ENCODE measurements around the gene BRINP2.

DNA sequence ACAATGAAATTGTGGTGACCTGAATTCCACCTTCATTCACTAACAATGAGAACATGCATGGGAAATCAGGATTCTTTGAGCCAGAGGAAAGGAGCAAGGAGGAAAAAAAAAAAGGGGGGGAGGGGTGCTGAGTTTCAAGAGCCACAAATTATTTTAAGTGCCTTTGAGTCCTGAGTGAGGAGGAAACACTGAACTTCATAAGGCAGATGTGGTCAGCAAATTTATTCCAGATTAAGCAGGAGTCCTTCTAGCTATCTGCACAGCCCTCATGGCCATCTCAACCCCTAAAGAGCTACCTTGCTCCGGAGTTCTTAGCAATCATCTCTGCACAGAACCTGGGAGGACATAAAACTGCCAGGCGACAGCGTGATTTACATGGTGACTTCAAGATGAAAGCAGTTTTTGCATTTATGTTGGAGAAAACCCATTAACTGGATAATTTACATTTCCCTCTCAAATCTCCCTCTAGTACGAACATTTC lies 27.9 kb upstream of the BRINP2 start:
- no peak for TF ChIP-seq CTCF (conservative IDR thresholded peaks at IDR 0.05; ENCODE audit: low read depth, low read length)
- no peak for TF ChIP-seq RAD21 (IDR thresholded peaks at IDR 0.05; ENCODE audit: low read length)
- no peak for TF ChIP-seq POLR2A (IDR thresholded peaks at IDR 0.05; ENCODE audit: low read depth, low read length)
- no peak for TF ChIP-seq NFE2L2 (IDR thresholded peaks at IDR 0.05; ENCODE audit: low read depth, low read length)
- no peak for TF ChIP-seq USF2 (IDR thresholded peaks at IDR 0.05; ENCODE audit: low read depth, low read length)
- no peak for TF ChIP-seq MAZ (IDR thresholded peaks at IDR 0.05; ENCODE audit: borderline replicate concordance, low read depth, low read length)
- TF ChIP-seq RFX5 (IDR thresholded peaks at IDR 0.05; ENCODE audit: low read depth, low read length), result no peak
- no peak for TF ChIP-seq SMC3 (IDR thresholded peaks at IDR 0.05; ENCODE audit: low read depth, low read length)
- TF ChIP-seq CEBPB (IDR thresholded peaks at IDR 0.05; ENCODE audit: low read depth, low read length), result no peak
- TF ChIP-seq MAFK (IDR thresholded peaks at IDR 0.05; ENCODE audit: low read depth, low read length), result no peak
- TF ChIP-seq FOS (IDR thresholded peaks at IDR 0.05; ENCODE audit: low read depth, low read length), result no peak
- TF ChIP-seq BHLHE40 (IDR thresholded peaks at IDR 0.05; ENCODE audit: low read depth, low read length), result no peak
- TF ChIP-seq, protein P1, sequence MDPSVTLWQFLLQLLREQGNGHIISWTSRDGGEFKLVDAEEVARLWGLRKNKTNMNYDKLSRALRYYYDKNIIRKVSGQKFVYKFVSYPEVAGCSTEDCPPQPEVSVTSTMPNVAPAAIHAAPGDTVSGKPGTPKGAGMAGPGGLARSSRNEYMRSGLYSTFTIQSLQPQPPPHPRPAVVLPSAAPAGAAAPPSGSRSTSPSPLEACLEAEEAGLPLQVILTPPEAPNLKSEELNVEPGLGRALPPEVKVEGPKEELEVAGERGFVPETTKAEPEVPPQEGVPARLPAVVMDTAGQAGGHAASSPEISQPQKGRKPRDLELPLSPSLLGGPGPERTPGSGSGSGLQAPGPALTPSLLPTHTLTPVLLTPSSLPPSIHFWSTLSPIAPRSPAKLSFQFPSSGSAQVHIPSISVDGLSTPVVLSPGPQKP (IDR thresholded peaks at IDR 0.05; ENCODE audit: borderline replicate concordance, low read depth, low read length), result no peak

All from IMR-90 (cell line).